ENCODE measurements around the gene TOR4A.
A peak's percentile ranks its signal among the peaks of the same experiment; 100 is the strongest.

TOR4A gene

DNA sequence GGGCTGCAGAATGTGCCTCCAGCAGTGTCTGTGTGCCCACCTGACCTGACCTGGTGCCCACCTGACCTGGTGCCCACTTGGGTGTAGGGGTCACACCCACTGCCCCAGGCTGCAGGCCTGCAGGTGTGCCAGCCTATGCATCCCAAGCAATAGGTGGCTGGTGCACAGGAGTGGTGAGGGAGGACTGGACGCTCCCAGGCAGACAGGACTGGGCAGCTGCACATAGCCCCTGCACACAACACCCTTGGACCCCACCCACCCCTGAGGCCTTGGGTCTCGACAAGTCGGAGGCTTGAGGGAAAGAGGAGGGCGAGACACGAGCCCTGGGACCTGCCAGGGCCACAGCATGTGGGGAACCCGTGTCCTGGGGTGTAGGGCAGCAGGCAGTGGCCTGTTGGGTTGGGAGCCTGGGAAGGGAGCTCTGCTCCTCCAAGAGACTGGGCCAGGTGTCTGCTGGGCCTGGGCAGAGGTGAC is 35.4 kb downstream of the TOR4A start:
- no peak overlapping the region for H3K4me3 Mint-ChIP-seq
- CTCF ChIA-PET, result no interaction called here
- no peak for DNase-seq
- H3K4me1 Mint-ChIP-seq, result no peaks in the 10 kb centered on the region
- H3K27me3 Mint-ChIP-seq, result peaks cover 46% of the 10 kb centered on the region
- no peaks in the 10 kb centered on the region for H3K9me3 Mint-ChIP-seq
- no peak overlapping the region for H3K27ac Mint-ChIP-seq
- H3K36me3 Mint-ChIP-seq, result no peaks in the 10 kb centered on the region

DNA sequence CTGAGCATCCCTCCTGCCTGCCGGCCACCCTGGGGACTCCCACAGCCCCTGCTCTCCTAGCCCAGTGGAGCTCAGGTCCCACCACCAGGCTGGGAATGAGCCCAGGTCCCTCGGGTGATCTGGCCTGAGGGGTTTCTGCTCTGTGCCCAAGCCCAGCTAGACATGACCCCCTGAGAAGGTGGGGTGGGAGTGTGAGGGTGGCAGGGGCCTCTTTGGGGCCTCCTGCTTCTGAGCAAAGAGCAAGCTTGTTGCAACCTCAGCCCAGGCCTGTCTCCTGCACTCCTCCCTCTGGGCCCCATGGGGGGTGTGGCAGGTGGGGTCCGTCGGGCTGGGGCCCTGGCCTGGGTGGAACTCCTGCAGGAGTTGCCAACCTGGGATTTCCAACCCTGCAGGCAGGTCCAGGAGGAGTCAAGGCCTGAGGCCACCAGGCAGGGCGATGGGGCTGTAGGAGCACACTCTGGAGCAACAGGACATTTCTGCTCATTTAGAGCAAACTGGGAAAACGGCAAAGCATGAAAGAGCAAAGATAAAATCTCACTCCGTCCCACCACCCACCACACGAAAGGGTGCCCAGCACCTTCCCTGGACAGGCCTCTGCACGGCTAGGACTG is 35.9 kb downstream of the TOR4A start:
- no peaks in the 10 kb centered on the region for H3K4me1 Mint-ChIP-seq
- peaks cover 43% of the 10 kb centered on the region for H3K27me3 Mint-ChIP-seq
- H3K27ac Mint-ChIP-seq, result no peak overlapping the region
- H3K36me3 Mint-ChIP-seq, result no peaks in the 10 kb centered on the region
- no peak for DNase-seq
- CTCF ChIA-PET, result no interaction called here
- H3K9me3 Mint-ChIP-seq, result no peaks in the 10 kb centered on the region
- no peak overlapping the region for H3K4me3 Mint-ChIP-seq

DNA sequence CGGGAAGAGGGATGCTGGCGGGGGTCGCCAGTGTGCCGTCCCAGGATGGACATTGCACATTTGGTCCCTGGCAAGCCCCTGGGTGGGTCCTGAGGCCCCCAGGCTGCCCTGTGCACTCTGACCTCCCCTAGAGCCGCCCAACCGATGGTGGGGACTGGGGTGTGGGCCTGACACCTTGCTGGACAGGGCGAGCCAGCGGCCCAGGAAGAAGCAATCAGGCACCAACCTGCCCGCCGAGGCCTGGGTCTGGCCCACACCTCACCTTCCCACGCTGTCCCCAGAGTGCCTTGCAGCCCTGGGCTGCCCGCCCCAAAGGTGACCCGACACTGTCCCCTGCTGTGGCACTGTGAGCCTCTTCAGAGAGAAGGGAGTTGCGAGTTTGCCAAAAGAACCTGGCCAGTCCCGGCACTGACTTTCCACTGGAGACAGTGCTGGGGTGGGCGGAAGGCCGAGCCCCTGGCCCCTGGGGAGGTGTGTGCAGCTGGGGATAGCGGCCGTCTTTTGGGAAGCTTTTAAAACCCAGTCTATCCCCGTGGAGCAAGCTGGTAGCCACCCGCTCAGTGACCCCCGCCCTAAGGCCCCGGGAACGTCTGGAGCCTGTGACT is 36.5 kb downstream of the TOR4A start:
- Mint-ChIP-seq H3K9me3 (no peaks in the 10 kb centered on the region), H3K4me1 (no peaks in the 10 kb centered on the region), H3K36me3 (no peaks in the 10 kb centered on the region), H3K27me3 (peaks cover 36% of the 10 kb centered on the region), H3K4me3 (no peak overlapping the region), H3K27ac (no peak overlapping the region)
- CTCF ChIA-PET, result no interaction called here
- DNase-seq, result no peak

DNA sequence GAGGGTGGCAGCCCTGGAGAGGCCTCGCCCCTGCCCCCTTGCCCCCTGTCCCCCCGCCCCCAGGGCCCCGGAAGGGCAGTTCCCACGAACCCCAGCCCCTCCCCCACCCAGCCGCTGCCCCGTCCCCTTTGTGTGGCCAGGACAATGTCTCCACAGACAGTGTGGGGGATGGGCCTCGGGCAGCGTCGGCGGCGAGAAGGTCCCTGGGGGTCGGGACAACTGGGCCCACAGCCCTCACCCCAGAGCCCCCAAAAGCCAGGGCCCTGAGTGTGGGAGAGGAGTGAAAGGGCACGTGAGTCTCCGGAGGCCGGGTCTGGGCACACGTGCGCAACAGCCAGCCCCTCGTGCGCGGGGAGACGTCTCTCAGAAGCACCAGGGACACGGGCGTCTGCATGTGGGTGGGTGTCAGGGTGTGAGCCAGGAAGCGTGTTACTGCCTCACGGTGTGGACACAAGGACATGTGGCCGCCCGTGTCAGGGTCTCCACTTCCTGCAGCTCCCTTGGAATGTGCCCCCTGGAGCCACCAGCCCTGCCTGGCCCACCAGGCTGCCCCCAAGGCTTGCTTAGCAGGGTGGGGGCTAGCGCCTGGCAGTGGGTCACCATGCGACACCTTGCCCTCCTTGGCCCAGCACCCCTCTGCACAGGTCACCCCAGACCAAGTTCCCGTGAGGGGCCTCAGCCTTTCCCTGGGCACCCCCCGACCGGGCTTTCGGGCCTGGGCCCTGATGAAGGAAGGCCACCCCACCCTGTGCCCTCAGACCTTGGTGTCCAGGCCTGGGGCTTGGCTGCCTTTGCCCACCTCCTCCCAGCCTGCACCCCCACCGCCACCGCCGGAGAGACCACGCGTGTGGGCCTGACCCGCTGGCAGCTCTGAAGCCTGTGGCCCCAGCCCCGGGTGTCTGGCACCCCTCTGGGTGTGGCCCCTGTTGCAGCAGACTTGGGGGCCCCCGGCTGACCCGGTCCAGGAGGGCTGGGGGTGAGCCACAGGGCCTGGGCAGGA is 37.3 kb downstream of the TOR4A start:
- Mint-ChIP-seq H3K27ac (no peak overlapping the region), H3K4me1 (peaks cover 5% of the 10 kb centered on the region), H3K36me3 (no peaks in the 10 kb centered on the region), H3K27me3 (peaks cover 36% of the 10 kb centered on the region), H3K4me3 (no peak overlapping the region), H3K9me3 (no peaks in the 10 kb centered on the region)
- CTCF ChIA-PET, result no interaction called here
- peak; percentile 18 for DNase-seq

DNA sequence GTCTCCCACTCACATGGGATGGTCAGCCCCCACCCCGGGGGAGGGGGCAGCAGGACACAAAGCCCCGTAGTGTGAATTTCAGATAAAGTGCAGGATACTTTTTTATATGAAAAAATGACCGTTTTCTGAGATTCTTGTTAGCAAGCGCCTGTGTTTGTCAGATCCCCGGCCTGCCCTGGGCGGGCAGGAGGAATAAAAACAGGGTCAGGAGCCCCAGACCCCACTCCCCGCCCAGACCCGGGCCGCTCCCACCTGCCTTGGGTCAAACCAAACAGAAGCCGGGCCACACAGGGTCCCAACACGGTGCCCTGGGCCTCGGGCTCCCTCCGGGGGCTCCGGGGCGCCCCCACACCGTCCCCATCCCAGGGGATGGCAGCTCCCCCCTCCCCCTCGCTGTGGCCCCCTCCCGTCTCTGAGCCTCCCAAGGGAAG is 38.1 kb downstream of the TOR4A start:
- no peaks in the 10 kb centered on the region for H3K36me3 Mint-ChIP-seq
- CTCF ChIA-PET, result no interaction called here
- peaks cover 9% of the 10 kb centered on the region for H3K4me1 Mint-ChIP-seq
- H3K4me3 Mint-ChIP-seq, result no peak overlapping the region
- H3K27me3 Mint-ChIP-seq, result peaks cover 36% of the 10 kb centered on the region
- no peak for DNase-seq
- no peak overlapping the region for H3K27ac Mint-ChIP-seq
- H3K9me3 Mint-ChIP-seq, result no peaks in the 10 kb centered on the region

DNA sequence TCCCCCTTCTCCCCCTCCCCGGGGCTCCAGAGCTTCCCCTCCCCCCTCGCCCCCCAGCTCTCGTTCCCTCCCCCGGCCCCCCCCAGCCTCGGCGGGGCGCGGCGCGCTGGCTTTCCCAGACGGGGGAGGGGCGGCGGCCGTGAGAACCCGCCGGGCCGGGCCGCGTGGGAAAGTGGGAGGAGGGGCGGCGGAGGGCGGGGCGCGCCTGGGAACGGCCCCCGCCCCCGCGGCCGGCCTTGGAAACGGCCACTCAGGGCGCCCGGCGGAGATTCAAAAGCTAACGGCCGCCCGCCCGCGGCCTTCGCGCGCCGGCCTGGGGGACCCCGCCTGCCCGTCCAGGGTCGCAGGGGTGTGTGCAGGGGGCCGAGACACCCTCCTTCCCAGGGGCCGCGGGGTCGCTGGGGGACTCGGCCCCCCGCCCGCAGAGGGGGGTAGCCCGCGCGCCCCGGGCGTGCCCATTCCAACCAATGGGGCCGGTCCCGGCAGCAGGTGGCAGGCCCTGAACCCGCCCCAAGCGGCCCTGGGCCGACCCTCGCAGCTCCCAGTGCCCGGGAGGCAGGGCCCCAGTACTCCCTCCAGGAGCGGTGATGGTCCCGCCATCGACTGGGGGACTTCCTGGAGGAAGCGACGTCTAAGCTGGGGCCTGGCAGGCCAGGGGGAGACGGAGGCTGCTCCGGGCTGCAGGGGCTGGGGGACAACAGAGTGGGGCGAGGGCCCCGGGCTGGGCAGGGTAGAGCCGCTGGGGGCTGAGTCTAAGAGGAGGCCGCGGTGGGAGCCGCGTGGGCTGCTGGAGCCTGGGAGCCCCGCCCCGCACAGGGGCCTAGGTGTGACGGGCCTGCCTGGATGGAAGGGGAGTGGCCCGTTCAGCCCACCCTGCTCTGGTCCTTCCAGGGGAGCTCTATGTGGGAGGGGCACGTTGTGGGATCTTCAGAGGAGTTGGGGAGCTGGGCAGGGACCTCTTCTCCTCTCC is 38.8 kb downstream of the TOR4A start:
- Mint-ChIP-seq H3K27me3 (peaks cover 36% of the 10 kb centered on the region), H3K4me3 (no peak overlapping the region), H3K4me1 (peaks cover 12% of the 10 kb centered on the region), H3K9me3 (no peaks in the 10 kb centered on the region), H3K36me3 (no peaks in the 10 kb centered on the region), H3K27ac (no peak overlapping the region)
- DNase-seq, result peak; percentile 35
- CTCF ChIA-PET, result no interaction called here

DNA sequence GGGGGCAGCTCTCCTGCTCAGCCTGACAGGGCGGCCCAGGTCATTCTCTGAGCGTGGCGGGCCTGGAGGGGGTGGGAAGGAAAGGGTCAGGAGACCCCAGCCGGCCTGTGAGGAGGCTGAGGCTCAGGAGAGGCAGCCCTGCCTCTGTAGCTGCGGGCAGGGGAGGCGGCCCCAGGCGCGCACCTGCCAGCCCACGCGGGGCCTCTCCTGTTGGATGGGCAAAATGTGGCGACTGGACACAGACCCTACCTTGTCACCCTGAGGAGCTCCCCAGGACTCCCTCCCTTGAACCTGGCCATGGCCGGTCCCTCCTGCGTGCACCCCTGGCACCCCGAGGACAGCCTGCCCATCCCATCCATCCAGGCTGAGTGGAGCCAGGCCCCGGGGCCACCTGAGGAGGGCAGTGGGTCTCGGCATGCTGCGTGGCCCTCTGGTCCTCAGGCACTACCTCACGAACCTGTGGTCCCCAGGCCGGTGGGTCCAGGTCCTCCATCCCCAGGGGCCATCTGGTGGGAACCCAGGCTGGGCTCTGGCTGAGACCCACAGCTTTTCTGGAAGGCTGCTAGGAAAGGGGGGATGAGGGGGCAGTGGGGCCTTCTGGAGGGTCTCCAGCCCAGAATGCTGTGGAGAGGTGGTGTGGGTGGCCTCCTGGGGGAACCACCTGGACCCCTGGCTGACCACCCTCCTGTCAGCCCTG is 39.6 kb downstream of the TOR4A start:
- DNase-seq, result peak; percentile 19
- no peak overlapping the region for H3K4me3 Mint-ChIP-seq
- H3K4me1 Mint-ChIP-seq, result peaks cover 16% of the 10 kb centered on the region
- peaks cover 36% of the 10 kb centered on the region for H3K27me3 Mint-ChIP-seq
- no peak overlapping the region for H3K27ac Mint-ChIP-seq
- H3K36me3 Mint-ChIP-seq, result peaks cover under 1% of the 10 kb centered on the region
- no peaks in the 10 kb centered on the region for H3K9me3 Mint-ChIP-seq
- CTCF ChIA-PET, result no interaction called here

DNA sequence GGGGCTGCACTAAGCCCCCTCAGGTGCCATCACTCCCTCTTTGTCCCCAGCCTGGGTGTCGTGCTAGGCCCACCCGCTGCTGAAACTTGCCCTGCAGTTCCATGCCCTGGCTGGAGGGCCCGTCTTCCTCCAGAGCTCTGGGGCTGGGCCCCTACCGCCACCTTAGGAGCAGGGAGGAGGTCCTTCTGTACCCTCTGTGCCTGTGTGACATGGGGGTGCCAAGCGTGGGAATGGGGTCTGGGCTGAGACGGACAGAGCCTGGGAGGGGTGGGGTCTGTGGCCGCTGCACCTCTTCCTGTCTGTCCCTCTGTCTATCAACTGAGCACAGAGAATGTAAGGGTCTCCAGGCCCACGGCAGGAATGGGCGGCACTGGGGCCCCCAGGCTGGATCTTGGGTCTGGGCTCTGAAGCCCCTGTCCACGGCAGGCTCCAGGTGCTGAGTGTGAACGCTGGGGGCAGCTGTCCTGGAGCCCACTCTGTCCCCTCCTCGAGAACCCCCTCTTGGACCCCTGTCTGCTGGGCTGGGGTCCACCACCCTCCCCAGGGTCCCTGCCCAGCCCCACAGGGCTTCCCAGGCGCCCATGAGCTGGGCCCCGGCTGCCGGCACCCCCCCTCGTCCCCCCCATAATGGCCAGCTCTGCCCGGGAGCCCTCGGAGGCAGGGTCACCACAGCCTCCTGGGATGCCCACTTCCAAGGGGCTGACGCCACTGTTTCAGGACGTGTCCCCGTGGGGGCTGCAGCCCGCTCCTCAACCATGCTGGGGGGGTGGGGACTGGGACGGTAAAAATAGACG is 40.4 kb downstream of the TOR4A start:
- CTCF ChIA-PET, result no interaction called here
- no peaks in the 10 kb centered on the region for H3K9me3 Mint-ChIP-seq
- H3K27me3 Mint-ChIP-seq, result peaks cover 36% of the 10 kb centered on the region

DNA sequence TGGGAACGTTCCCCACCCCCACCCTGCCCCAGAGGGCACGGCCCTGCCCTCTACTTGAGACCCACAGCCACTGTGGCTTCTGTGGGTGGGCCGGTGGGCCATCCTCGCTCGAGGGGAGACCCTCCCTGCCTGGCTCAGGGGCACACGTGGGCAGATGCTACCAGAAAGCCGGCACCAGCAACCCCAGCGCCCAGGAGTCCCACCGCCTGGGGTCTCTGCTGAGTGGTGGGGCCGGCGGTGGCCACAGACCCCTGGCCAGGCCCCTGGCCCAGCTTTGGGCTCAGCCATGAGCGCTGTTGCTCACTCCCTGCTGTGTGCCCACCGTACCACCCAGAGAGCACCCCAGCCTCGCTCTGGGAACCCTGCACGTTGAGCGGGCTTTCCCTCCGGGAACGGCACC is 41.1 kb downstream of the TOR4A start:
- Mint-ChIP-seq H3K27ac (no peak overlapping the region), H3K36me3 (peaks cover 1% of the 10 kb centered on the region), H3K9me3 (no peaks in the 10 kb centered on the region), H3K4me1 (peaks cover 16% of the 10 kb centered on the region), H3K4me3 (no peak overlapping the region), H3K27me3 (peaks cover 36% of the 10 kb centered on the region)
- DNase-seq, result no peak
- CTCF ChIA-PET, result no interaction called here

More for the DNA sequence above, 40.4 kb downstream of the TOR4A start:
- no peak overlapping the region for H3K27ac Mint-ChIP-seq
- H3K4me3 Mint-ChIP-seq, result no peak overlapping the region
- H3K4me1 Mint-ChIP-seq, result peaks cover 16% of the 10 kb centered on the region
- peaks cover 1% of the 10 kb centered on the region for H3K36me3 Mint-ChIP-seq
- DNase-seq, result no peak

DNA sequence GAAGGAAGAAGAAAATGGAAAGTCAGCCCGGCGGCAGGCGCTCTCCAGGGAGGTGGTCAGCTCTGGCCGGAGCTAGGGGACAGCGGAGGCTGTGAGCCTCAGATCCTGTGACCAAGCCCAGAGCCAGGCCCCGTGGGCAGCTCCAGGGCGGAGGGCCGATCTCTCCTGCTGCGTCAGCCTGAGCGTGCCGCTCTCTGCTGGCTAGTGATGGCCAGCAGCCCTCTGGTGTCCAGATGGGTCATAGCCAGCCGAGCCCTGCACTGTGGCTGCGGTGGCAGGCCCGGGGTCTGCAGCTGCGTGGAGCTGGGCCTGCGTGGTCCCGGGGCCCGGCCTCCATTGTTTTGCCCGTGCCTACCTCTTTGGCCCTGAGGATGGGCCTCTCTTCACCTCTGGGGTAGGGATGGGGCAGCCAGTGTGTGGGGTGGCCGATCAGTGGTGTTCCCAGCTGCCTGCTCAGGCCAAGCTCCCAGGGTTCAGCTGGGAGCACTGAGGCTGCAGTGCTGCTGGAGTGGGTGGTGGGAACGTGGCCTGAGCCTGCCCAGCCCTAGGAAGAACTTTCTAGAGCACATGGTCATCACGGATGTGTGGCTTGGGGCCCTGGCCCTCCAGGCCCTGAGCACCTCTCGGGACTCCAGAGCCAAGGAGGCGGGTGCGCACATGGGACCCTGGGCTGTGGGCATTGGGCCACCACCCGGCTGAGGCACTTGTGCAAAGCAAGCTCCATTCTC is 41.6 kb downstream of the TOR4A start:
- Mint-ChIP-seq H3K4me3 (no peak overlapping the region), H3K27ac (no peak overlapping the region), H3K9me3 (no peaks in the 10 kb centered on the region), H3K27me3 (peaks cover 32% of the 10 kb centered on the region), H3K4me1 (peaks cover 16% of the 10 kb centered on the region), H3K36me3 (peaks cover 1% of the 10 kb centered on the region)
- DNase-seq, result no peak
- CTCF ChIA-PET, result no interaction called here

DNA sequence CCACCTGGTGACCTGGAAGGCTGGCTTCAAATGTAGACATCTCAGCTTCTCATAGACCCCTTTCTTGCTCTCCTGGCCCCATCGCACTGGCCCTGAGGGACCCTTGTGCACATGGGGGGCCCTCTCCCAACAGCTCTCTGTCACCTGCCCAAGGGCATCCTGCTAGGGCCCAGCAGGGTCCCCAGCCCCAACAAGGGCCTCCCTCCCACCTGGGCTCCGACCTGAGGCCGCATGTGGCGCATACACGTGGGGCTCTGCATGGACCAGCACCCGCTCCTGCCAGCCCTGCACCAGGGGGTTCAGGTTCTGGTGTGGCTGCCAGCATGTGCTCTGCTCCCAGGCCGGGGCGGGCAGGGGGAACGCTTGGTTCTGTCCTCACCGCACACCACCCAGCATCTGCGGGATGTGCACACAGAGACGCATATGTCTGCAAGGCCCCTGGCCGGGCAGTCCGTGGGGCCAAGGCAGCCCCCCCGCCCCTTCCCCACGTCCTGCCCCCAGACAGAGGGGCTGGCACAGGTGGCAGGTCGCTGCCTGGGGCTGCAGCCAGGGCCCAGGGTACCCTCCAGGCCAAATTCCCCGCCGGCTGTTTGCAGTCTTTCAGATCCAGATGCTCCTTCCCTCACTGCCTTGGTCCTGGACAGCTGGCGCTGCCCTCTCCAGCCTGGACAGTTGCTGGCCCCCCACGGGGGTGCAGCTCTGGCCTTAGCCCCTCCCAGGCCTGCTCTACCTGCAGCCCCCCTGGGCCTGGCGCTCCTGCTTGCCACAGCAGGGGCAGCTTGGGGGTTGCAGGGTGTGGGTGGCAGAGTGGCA is 42.4 kb downstream of the TOR4A start:
- peak; percentile 22 for DNase-seq
- H3K4me1 Mint-ChIP-seq, result peaks cover 16% of the 10 kb centered on the region
- H3K27me3 Mint-ChIP-seq, result peaks cover 25% of the 10 kb centered on the region
- peaks cover 1% of the 10 kb centered on the region for H3K36me3 Mint-ChIP-seq
- no peak overlapping the region for H3K4me3 Mint-ChIP-seq
- no peaks in the 10 kb centered on the region for H3K9me3 Mint-ChIP-seq
- CTCF ChIA-PET, result no interaction called here
- H3K27ac Mint-ChIP-seq, result peak overlapping the region; percentile 85
